K562 (cell line): ENCODE data around the gene PARD6B. TPM values are rescaled to one million over a fixed set of nuclear protein-coding genes. Genes with fewer than 3 reads are reported as not detected.
A peak's percentile ranks its signal among the peaks of the same experiment; 100 is the strongest.

Experiments used
- ATAC-seq: fragments of 200-7000 bp; cut with Tn5 transposase; 3 replicates; pipeline ENCODE4 v1.9.1; 2020; ENCODE audit warnings: moderate library complexity
- BruUV-seq: library from RNA; stranded (reverse); fragments of 400-500 nt; replicated peaks from 2 replicates; lab custom pipeline; 2021; lab: Mats Ljungman, UMichigan
- CTCF ChIA-PET: fragments of 300-600 bp; formaldehyde crosslinking; extraction: SDS; loops from one replicate; lab custom pipeline; 2021; ENCODE audit warnings: low intra/inter-chr PET ratio; lab: Yijun Ruan, JAX
- POLR2A ChIA-PET: fragments of 300-600, 350-650 bp; sonication (Branson Sonifier 250); formaldehyde crosslinking; extraction: SDS; loops from one replicate; lab custom pipeline; 2021; ENCODE audit warnings: antibody characterized with exemption, inconsistent platforms; lab: Yijun Ruan, JAX
- DNase-seq, 4 experiments: peaks; one replicate each; pipeline versions ENCODE4 v3.0.0 to v3.0.0-alpha.2; 2011 to 2018; ENCODE audit warnings: low spot score in 3 of 4, mixed read lengths in 3 of 4; ENCODE audit errors: extremely low read depth in 1 of 4
- FAIRE-seq: peaks from 2 replicates; lab custom pipeline; 2011; peaks lifted over from hg19 to GRCh38; lab: Jason Lieb, UNC
- H2AFZ ChIP-seq: 2 replicates; pipeline ENCODE4 v1.6.0; 2011; ENCODE audit warnings: low read depth, low read length, control low read depth, inconsistent platforms
- H3K27ac ChIP-seq: fragments of 200-600 bp; 3 replicates; pipeline ENCODE4 v1.8.0; 2011; ENCODE audit warnings: low read depth, mild to moderate bottlenecking, control low read depth, inconsistent platforms, low read length, moderate library complexity, mixed read lengths; ENCODE audit errors: extremely low read depth
- H3K27me3 ChIP-seq, 2 experiments: fragments of 300-600 bp in 1 of 2; 2 replicates in 1 of 2; 3 replicates in 1 of 2; pipeline versions ENCODE4 v1.6.0 to v1.8.0; 2011; ENCODE audit warnings: inconsistent platforms in 2 of 2, low read length in 2 of 2, mild to moderate bottlenecking in 1 of 2, mixed read lengths in 1 of 2, moderate library complexity in 1 of 2; ENCODE audit not compliant: control insufficient read depth in 2 of 2, insufficient read depth in 2 of 2
- H3K36me3 ChIP-seq: fragments of 300-600 bp; 3 replicates; pipeline ENCODE4 v1.8.0; 2011; ENCODE audit warnings: mild to moderate bottlenecking, low read length, inconsistent platforms; ENCODE audit not compliant: control insufficient read depth, insufficient read depth
- H3K4me1 ChIP-seq, 2 experiments: fragments of 200-600 bp in 1 of 2; replicated peaks in 1 of 2; 2 replicates in 1 of 2; 3 replicates in 1 of 2; pipeline versions ENCODE4 v1.5.1 to v1.8.0; 2011; ENCODE audit warnings: inconsistent platforms in 2 of 2, low read length in 2 of 2, mild to moderate bottlenecking in 1 of 2, mixed read lengths in 1 of 2, moderate library complexity in 1 of 2; ENCODE audit not compliant: control insufficient read depth in 2 of 2, insufficient read depth in 2 of 2
- H3K4me2 ChIP-seq: 2 replicates; pipeline ENCODE4 v1.6.1; 2011; ENCODE audit warnings: low read length, control low read depth, inconsistent platforms, mixed read lengths; ENCODE audit not compliant: insufficient read depth
- H3K4me3 ChIP-seq: fragments of 200-600 bp; sonication (generic), shearing (Covaris generic); 2 replicates; pipeline ENCODE4 v1.5.1; 2016; ENCODE audit warnings: control low read depth, inconsistent platforms
- H3K79me2 ChIP-seq: fragments of 200-600 bp; 3 replicates; pipeline ENCODE4 v1.8.0; 2011; ENCODE audit warnings: low read length, inconsistent platforms; ENCODE audit not compliant: control insufficient read depth, insufficient read depth
- H3K9ac ChIP-seq, 2 experiments: 2 replicates each; pipeline versions ENCODE4 v1.6.0 to v1.6.1; 2011; ENCODE audit warnings: low read depth in 2 of 2, low read length in 2 of 2, control low read depth in 1 of 2, inconsistent platforms in 1 of 2, mild to moderate bottlenecking in 1 of 2, mixed read lengths in 1 of 2; ENCODE audit not compliant: insufficient read depth in 1 of 2
- H3K9me1 ChIP-seq: one replicate; pipeline ENCODE4 v1.6.0; 2011; ENCODE audit warnings: inconsistent platforms, mild to moderate bottlenecking, low read length, moderate library complexity; ENCODE audit not compliant: control insufficient read depth, insufficient read depth
- H3K9me3 ChIP-seq: replicated peaks from 2 replicates; pipeline ENCODE4 v1.5.1; 2011; ENCODE audit warnings: low read depth, low read length, inconsistent platforms; ENCODE audit not compliant: control insufficient read depth, insufficient read depth
- H4K20me1 ChIP-seq: replicated peaks from 2 replicates; pipeline ENCODE4 v1.6.1; 2011; ENCODE audit warnings: low read length, inconsistent platforms, mixed read lengths; ENCODE audit not compliant: control insufficient read depth, insufficient read depth
- CEBPB ChIP-seq: fragments of 450-650 bp; IDR thresholded peaks from 2 replicates; pipeline ENCODE4 v1.6.1; 2016; ENCODE audit warnings: missing genetic modification characterization, missing compliant biosample characterization
- GTF2A2 ChIP-seq: IDR thresholded peaks from 2 replicates; pipeline ENCODE4 v1.6.1; 2016; ENCODE audit warnings: mild to moderate bottlenecking, missing genetic modification characterization, missing compliant biosample characterization
- RUNX1 ChIP-seq: sonication (generic); IDR thresholded peaks from 2 replicates; pipeline ENCODE4 v1.6.1; 2016; ENCODE audit warnings: antibody characterized with exemption, low read depth
- SAFB ChIP-seq: fragments of 200-400 bp; formaldehyde crosslinking; IDR thresholded peaks from 2 replicates; pipeline ENCODE4 v1.6.1; 2017; ENCODE audit warnings: low read depth, low read length, borderline replicate concordance
- SMAD4 ChIP-seq: fragments of 250-450 bp; sonication (Bioruptor Pico); conservative IDR thresholded peaks from 2 replicates; pipeline ENCODE4 v1.8.0; 2021; ENCODE audit warnings: inconsistent platforms, mild to moderate bottlenecking, moderate library complexity
- SRSF9 ChIP-seq: fragments of 200-400 bp; formaldehyde crosslinking; IDR thresholded peaks from 2 replicates; pipeline ENCODE4 v1.6.1; 2017; ENCODE audit warnings: low read depth, low read length, borderline replicate concordance
- WGBS: fragments of 100-300 bp; shearing (Covaris generic); methylation state at CpG from one replicate; pipeline ENCODE4 v1.1.6; 2016; ENCODE audit warnings: low coverage, mixed read lengths; ENCODE audit not compliant: insufficient coverage; ENCODE audit errors: missing lambda C conversion rate; 5-methylcytosine and 5-hydroxymethylcytosine counted together
- in situ Hi-C: fragments of 300-500 bp; cut with MboI; formaldehyde crosslinking; loops from 4 replicates; pipeline ENCODE4 v1.15.0; 2018; ENCODE audit warnings: inconsistent platforms, mixed read lengths
- intact Hi-C: fragments of 100-400 bp; cut with micrococcal nuclease; formaldehyde crosslinking; loops from 2 replicates; pipeline ENCODE4 v1.14.2; 2022
- polyA plus RNA-seq, 8 experiments: library from polyadenylated mRNA; depleted of rRNA in 4 of 8; stranded (reverse) in 5 of 8; unstranded in 3 of 8; fragments of >200 nt; fragmentation: Nextera tagmentation in 2 of 8; fragmentation: Illumina TruSeq in 1 of 8; extraction: Ambion mirVana in 2 of 8; extraction: Trizol in 1 of 8; gene quantifications; 2 replicates each; pipeline versions ENCODE4 v1.2.1 to v1.2.3, GENCODE V29; 2011 to 2014; ENCODE audit warnings: inconsistent platforms in 1 of 8, missing spikeins in 1 of 8
- total RNA-seq, 7 experiments: library from RNA; depleted of rRNA in 6 of 7; stranded (reverse); fragments of >200 nt in 6 of 7; fragmentation: Illumina TruSeq in 2 of 7; extraction: Trizol in 2 of 7; gene quantifications; 2 replicates each; pipeline versions ENCODE4 v1.2.1 to v1.2.3, GENCODE V29; 2011 to 2021; ENCODE audit warnings: low replicate concordance in 1 of 7
- TF ChIP-seq, protein P1 (sequence below): IDR thresholded peaks from 2 replicates; pipeline ENCODE4 v1.6.1; 2016; ENCODE audit warnings: missing genetic modification characterization, missing compliant biosample characterization
- TF ChIP-seq, protein P2 (sequence below), 3 experiments: fragments of 200-800 bp in 1 of 3; fragments of 250-450 bp in 1 of 3; fragments of 450-650 bp in 1 of 3; sonication (Bioruptor Pico) in 1 of 3; sonication (Bioruptor generic) in 1 of 3; formaldehyde crosslinking in 1 of 3; IDR thresholded peaks; 2 replicates each; pipeline versions ENCODE4 v1.6.1 to v1.8.0; 2016 to 2022; ENCODE audit warnings: mild to moderate bottlenecking in 2 of 3, missing genetic modification characterization in 2 of 3, missing compliant biosample characterization in 1 of 3, moderate library complexity in 1 of 3

Gene PARD6B
- total and polyA plus RNA-seq, 9 of the 15 experiments (the other 6 are each of a cell fraction or from before 2014, with no cell fraction given) = 1.7 to 12.3 (median 5.5) TPM

DNA sequence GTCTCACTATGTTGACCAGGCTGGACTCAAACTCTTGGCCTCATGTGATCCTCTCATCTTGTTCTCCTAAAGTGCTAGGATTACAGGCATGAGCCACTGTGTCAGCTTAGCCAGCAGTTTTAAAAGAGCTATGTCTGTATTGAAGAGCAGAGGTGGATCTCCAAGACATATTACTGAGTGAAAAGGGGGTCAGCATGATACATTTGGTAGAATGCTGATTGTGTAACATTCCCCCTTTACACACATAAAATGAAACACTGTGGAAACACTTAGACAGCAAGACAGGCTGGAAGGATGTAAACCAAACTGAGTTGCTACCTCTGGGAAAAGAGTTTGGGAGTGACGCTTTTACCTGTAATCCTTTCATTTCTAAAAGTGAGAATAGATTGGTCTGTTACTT is 38.4 kb upstream of the PARD6B start (continued):
- TF ChIP-seq GTF2A2 (tag) = no peak
- TF ChIP-seq SAFB = no peak
- no peak for TF ChIP-seq SRSF9

DNA sequence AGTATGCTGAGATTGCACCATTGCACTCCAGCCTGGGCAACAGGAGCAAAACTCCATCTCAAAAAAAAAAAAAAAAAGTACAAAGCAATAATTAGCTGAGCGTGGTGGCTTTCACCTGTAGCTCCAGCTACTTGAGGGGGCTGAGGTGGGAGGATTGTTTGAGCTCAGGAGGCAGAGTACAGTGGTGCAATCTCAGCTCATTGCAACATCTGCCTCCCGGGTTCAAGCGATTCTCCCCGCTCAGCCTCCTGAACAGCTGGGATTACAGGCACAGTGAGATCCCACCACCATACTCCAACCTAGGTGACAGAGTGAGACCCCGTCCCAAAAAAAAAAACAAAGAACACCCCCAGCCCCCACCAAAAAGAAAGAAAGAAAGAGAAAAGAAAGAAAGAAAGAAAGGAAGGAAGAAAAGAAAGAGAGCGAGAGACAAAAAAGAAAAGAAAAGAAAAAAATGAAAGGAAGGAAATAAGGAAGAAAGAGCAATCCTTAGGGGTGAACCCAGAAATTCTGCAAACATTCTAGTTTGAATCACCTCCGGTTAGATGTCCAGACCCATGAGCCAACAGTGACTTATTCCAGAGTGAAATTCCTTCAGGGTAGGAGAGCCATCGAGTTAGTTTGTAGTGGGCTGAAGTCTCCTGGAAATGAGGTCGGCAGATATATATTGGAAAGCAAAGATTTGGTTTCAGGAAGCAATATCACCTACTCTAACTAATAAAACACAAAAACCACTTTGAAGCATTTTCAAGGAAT is 36.8 kb upstream of the PARD6B start:
- H4K20me1 ChIP-seq = no peaks in the 10 kb centered on the region
- no peaks in the 10 kb centered on the region for H3K9me1 ChIP-seq
- H3K79me2 ChIP-seq = peaks cover 16% of the 10 kb centered on the region
- H3K4me3 ChIP-seq = no peak overlapping the region
- intact Hi-C loops = loop anchor here (5.0 kb wide), 1 partner anchor 38 kb away; the partner anchor contains the start of gene PARD6B
- peaks cover 31 to 37% of the 10 kb centered on the region in 2 experiments for H3K4me1 ChIP-seq
- peaks cover 3% of the 10 kb centered on the region; the same call in 2 of the 3 replicates for H3K36me3 ChIP-seq
- no TSS peak for BruUV-seq
- H3K27ac ChIP-seq = no peak overlapping the region
- no peaks in the 10 kb centered on the region for H3K27me3 ChIP-seq
- H3K9me3 ChIP-seq = no peaks in the 10 kb centered on the region
- H3K9ac ChIP-seq = 0 out of 4 replicates have a peak overlapping the region, but pooled peaks of 1 of the 2 experiments have one; percentile 2
- in situ Hi-C loops = no loop called here
- no peak overlapping the region; the same call in 1 of the 2 replicates for H3K4me2 ChIP-seq
- no peak for FAIRE-seq
- no peak for DNase-seq
- H2AFZ ChIP-seq = peak overlapping the region; percentile 61
- ChIA-PET POLR2A (no interaction called here), CTCF (no interaction called here)
- WGBS = 66% methylated on average over 9 of the region's 9 CpGs
- no peak for TF ChIP-seq RUNX1
- TF ChIP-seq, protein P1, sequence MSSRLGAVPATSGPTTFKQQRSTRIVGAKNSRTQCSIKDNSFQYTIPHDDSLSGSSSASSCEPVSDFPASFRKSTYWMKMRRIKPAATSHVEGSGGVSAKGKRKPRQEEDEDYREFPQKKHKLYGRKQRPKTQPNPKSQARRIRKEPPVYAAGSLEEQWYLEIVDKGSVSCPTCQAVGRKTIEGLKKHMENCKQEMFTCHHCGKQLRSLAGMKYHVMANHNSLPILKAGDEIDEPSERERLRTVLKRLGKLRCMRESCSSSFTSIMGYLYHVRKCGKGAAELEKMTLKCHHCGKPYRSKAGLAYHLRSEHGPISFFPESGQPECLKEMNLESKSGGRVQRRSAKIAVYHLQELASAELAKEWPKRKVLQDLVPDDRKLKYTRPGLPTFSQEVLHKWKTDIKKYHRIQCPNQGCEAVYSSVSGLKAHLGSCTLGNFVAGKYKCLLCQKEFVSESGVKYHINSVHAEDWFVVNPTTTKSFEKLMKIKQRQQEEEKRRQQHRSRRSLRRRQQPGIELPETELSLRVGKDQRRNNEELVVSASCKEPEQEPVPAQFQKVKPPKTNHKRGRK (tag) = peak; percentile 88
- TF ChIP-seq, protein P2, sequence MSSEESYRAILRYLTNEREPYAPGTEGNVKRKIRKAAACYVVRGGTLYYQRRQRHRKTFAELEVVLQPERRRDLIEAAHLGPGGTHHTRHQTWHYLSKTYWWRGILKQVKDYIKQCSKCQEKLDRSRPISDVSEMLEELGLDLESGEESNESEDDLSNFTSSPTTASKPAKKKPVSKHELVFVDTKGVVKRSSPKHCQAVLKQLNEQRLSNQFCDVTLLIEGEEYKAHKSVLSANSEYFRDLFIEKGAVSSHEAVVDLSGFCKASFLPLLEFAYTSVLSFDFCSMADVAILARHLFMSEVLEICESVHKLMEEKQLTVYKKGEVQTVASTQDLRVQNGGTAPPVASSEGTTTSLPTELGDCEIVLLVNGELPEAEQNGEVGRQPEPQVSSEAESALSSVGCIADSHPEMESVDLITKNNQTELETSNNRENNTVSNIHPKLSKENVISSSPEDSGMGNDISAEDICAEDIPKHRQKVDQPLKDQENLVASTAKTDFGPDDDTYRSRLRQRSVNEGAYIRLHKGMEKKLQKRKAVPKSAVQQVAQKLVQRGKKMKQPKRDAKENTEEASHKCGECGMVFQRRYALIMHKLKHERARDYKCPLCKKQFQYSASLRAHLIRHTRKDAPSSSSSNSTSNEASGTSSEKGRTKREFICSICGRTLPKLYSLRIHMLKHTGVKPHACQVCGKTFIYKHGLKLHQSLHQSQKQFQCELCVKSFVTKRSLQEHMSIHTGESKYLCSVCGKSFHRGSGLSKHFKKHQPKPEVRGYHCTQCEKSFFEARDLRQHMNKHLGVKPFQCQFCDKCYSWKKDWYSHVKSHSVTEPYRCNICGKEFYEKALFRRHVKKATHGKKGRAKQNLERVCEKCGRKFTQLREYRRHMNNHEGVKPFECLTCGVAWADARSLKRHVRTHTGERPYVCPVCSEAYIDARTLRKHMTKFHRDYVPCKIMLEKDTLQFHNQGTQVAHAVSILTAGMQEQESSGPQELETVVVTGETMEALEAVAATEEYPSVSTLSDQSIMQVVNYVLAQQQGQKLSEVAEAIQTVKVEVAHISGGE (CRISPR knock-in tag; IDR thresholded peaks at IDR 0.05) = peak in 1 of 3 experiments; percentile 29; a peak in 1 of 6 replicates
- 0 out of 2 replicates have a peak, but pooled peaks have one; percentile 29 for TF ChIP-seq CEBPB (tag)
- no peak for TF ChIP-seq SMAD4 (CRISPR knock-in tag)
- no peak for ATAC-seq
